ENCODE results near the gene NT5C. TPM values are rescaled to one million over a fixed set of nuclear protein-coding genes. Genes with fewer than 3 reads are reported as not detected.
A peak's percentile ranks its signal among the peaks of the same experiment; 100 is the strongest.

NT5C gene
- total RNA-seq, 2 experiments from 2014 or later, result 107 to 259 TPM

DNA sequence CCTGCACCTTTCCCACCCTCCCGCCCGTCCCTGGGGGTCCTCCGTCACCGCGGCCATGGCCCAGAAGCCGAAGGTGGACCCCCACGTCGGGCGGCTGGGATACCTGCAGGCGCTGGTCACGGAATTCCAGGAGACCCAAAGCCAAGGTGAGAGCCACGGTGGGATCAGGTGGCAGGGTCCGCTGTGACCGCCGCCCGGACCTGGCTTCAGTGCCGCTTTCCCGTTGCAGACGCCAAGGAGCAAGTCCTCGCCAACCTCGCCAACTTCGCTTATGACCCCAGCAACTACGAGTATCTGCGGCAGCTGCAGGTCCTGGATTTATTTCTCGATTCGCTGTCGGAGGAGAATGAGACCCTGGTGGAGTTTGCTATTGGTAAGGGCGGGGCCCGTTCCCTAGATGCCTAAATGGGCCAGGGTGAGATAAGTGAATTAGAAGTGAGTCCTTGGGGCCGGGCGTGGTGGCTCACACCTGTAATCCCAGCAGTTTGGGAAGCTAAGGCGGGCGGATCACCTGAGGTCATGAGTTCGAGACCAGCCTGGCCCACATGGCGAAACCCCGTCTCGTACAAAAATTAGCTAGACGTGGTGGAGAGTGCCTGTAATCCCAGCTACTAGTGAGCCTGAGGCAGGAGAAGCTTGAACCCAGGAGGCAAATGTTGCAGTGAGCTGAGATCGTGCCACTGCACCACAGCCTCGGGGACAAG lies 21.2 kb downstream of the NT5C start:
- H3K4me3 ChIP-seq (ENCODE audit: low read depth, low read length, poor library complexity, severe bottlenecking), result peak overlapping the region; percentile 72
- no peaks in the 10 kb centered on the region for H3K9me3 ChIP-seq (ENCODE audit: low read length)
- BruUV-seq (replicated peaks), result no TSS peak
- no peak overlapping the region for H3K27ac ChIP-seq (ENCODE audit: low read depth, low read length, poor library complexity, severe bottlenecking)
- POLR2A ChIA-PET, result interaction anchor here (0.6 to 1.8 kb wide), 7 partner anchors 14 to 684 kb away, joined by 3 to 7 read pairs (median 4); partner anchors contain the start of gene NT5C
- H2AFZ ChIP-seq (ENCODE audit: low read length), result peak overlapping the region; percentile 94; the same call in 1 of the 2 replicates
- peak; percentile 43 for DNase-seq (ENCODE audit: low spot score)
- peak overlapping the region; percentile 88 for H3K4me2 ChIP-seq (ENCODE audit: low read length)
- H3K4me1 ChIP-seq (ENCODE audit: insufficient read depth, low read length, poor library complexity, severe bottlenecking), result peaks cover 36% of the 10 kb centered on the region
- H3K9me2 ChIP-seq (ENCODE audit: insufficient read depth, low read length), result no peaks in the 10 kb centered on the region
- no peaks in the 10 kb centered on the region for H4K20me1 ChIP-seq (ENCODE audit: insufficient read depth, low read length)
- TF ChIP-seq EZH2phosphoT487 (IDR thresholded peaks at IDR 0.05; ENCODE audit: borderline replicate concordance, low read depth, low read length), result no peak
- TF ChIP-seq, protein P1, sequence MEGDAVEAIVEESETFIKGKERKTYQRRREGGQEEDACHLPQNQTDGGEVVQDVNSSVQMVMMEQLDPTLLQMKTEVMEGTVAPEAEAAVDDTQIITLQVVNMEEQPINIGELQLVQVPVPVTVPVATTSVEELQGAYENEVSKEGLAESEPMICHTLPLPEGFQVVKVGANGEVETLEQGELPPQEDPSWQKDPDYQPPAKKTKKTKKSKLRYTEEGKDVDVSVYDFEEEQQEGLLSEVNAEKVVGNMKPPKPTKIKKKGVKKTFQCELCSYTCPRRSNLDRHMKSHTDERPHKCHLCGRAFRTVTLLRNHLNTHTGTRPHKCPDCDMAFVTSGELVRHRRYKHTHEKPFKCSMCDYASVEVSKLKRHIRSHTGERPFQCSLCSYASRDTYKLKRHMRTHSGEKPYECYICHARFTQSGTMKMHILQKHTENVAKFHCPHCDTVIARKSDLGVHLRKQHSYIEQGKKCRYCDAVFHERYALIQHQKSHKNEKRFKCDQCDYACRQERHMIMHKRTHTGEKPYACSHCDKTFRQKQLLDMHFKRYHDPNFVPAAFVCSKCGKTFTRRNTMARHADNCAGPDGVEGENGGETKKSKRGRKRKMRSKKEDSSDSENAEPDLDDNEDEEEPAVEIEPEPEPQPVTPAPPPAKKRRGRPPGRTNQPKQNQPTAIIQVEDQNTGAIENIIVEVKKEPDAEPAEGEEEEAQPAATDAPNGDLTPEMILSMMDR (conservative IDR thresholded peaks at IDR 0.05; ENCODE audit: low read length), result no peak
- CTCF ChIA-PET (ENCODE audit: unreplicated experiment), result interaction anchor here (0.6 to 1.4 kb wide), 2 partner anchors 20 to 152 kb away, joined by 3 to 6 read pairs; no protein-coding TSS in a partner anchor
- peaks cover under 1% of the 10 kb centered on the region for H3K36me3 ChIP-seq (ENCODE audit: insufficient read depth, low read length)
- intact Hi-C loops (cut with micrococcal nuclease; ENCODE audit: unreplicated experiment), result no loop called here
- peaks cover 5% of the 10 kb centered on the region; the same call in 1 of the 2 replicates for H3K79me2 ChIP-seq (ENCODE audit: insufficient read depth, low read depth, low read length)

DNA sequence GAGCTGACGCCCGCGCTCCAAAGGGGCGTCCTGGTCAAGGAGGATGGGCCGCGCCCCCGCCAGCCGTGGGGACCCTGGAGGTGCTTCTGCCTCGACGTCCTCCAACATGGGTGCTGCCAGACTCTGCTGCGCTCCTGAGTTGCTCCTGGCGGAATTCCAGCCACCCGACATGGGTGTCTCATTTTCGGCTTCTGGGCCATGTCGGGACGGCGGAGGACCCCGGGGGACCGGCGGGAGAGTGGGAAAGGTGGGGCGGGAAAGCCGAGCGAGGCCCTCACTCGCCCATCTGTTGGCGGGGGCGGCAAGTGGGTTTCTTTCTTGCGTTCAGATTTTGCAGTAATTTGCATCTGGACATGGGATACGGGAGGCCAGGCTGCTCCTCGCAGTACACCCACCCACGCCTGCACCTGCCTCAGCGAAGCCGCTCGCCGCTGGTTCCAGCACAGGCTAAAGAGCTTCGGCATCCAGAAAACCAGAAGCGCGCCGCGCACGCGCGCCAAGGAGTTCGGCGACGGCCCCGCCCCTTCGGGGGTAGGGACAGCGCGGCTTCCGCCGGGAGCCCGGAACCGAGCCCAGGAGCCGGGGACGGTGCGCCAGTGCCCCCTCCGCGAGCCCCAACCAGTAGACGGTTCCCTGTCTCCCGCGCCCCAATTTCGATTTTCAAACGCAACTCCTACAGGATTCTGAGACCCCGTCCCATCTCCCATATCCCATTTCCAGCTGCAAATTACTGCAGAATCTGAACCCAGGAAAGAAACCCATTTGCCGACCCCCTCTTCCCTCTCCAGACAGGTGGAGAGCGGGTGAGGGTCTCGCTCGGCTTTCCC lies 21.9 kb downstream of the NT5C start, which contains the start of gene ARMC7:
ARMC7 (plus strand) TSS at position 563 of the 827 bp plus-strand sequence. CDS start 320 bp downstream, outside the sequence.
- no peak for TF ChIP-seq EZH2phosphoT487 (IDR thresholded peaks at IDR 0.05; ENCODE audit: borderline replicate concordance, low read depth, low read length)
- TF ChIP-seq, protein P1 (conservative IDR thresholded peaks at IDR 0.05; ENCODE audit: low read length), result no peak

More for the DNA sequence above, 21.9 kb downstream of the NT5C start, which contains the start of gene ARMC7:
- BruUV-seq (replicated peaks), result no TSS peak
- H3K4me3 ChIP-seq (ENCODE audit: low read depth, low read length, poor library complexity, severe bottlenecking), result peak within 1 kb of the TSS; percentile 72
- CTCF ChIA-PET (ENCODE audit: unreplicated experiment), result interaction anchor here (1.4 kb wide), 1 partner anchor 21 kb away, joined by 6 read pairs; no protein-coding TSS in a partner anchor
- H3K27ac ChIP-seq (ENCODE audit: low read depth, low read length, poor library complexity, severe bottlenecking), result no peak within 1 kb of the TSS
- H3K79me2 ChIP-seq (ENCODE audit: insufficient read depth, low read depth, low read length), result peaks cover under 1% of the 10 kb centered on the region; the same call in 1 of the 2 replicates
- intact Hi-C loops (cut with micrococcal nuclease; ENCODE audit: unreplicated experiment), result loop anchor here (2.0 to 5.0 kb wide), 2 partner anchors 97 to 149 kb away; partner anchors contain the start of gene MRPL58
- peak within 1 kb of the TSS; percentile 88 for H3K4me2 ChIP-seq (ENCODE audit: low read length)
- peak within 1 kb of the TSS; percentile 94 for H2AFZ ChIP-seq (ENCODE audit: low read length)
- DNase-seq (ENCODE audit: low spot score), result peak; percentile 96
- POLR2A ChIA-PET, result interaction anchor here (0.9 to 1.8 kb wide), 4 partner anchors 15 to 92 kb away, joined by 3 to 6 read pairs (median 4); partner anchors contain the start of gene NT5C
- no peaks in the 10 kb centered on the region; the same call in 1 of the 2 replicates for H3K36me3 ChIP-seq (ENCODE audit: insufficient read depth, low read length)
- peaks cover 29% of the 10 kb centered on the region for H3K4me1 ChIP-seq (ENCODE audit: insufficient read depth, low read length, poor library complexity, severe bottlenecking)
- H3K9me3 ChIP-seq (ENCODE audit: low read length), result no peaks in the 10 kb centered on the region
- no peaks in the 10 kb centered on the region for H4K20me1 ChIP-seq (ENCODE audit: insufficient read depth, low read length)
- H3K9me2 ChIP-seq (ENCODE audit: insufficient read depth, low read length), result no peaks in the 10 kb centered on the region

Measured in OCI-LY7 (cell line).